H1 (cell line): ENCODE data around the gene NHERF2. TPM values are rescaled to one million over a fixed set of nuclear protein-coding genes. Genes with fewer than 3 reads are reported as not detected.

ENCODE experiments used
- CTCF ChIA-PET: fragments of 300-600 bp; sonication (Branson Sonifier 250); formaldehyde crosslinking; loops from one replicate; lab custom pipeline; 2021; ENCODE audit not compliant: partially characterized antibody; lab: Charles Lee
- POLR2A ChIA-PET: fragments of 300-600 bp; sonication (Branson Sonifier 250); formaldehyde crosslinking; loops from one replicate; lab custom pipeline; 2021; ENCODE audit warnings: inconsistent platforms; ENCODE audit not compliant: partially characterized antibody; lab: Charles Lee
- DNase-seq, 2 experiments: peaks; one replicate each; pipeline versions ENCODE4 v3.0.0 to v3.0.0-alpha.2; 2010 to 2022; ENCODE audit warnings: low spot score in 2 of 2, low read depth in 1 of 2, mixed read lengths in 1 of 2
- FAIRE-seq: peaks from 2 replicates; lab custom pipeline; 2011; peaks lifted over from hg19 to GRCh38; lab: Jason Lieb, UNC
- H2AFZ ChIP-seq: 2 replicates; pipeline ENCODE4 v1.8.1; 2012; ENCODE audit warnings: low read length, inconsistent platforms
- H2AK5ac ChIP-seq: 2 replicates; pipeline ENCODE4 v1.6.1; 2013; ENCODE audit warnings: low read depth, low read length
- H2BK120ac ChIP-seq: replicated peaks from 2 replicates; pipeline ENCODE3; 2013; ENCODE audit warnings: low read depth, low read length, inconsistent platforms
- H2BK12ac ChIP-seq: 2 replicates; pipeline ENCODE4 v1.6.1; 2013; ENCODE audit warnings: low read depth, low read length
- H2BK15ac ChIP-seq: 2 replicates; pipeline ENCODE4 v1.6.1; 2013; ENCODE audit warnings: low read length
- H2BK20ac ChIP-seq: 2 replicates; pipeline ENCODE4 v1.6.1; 2013; ENCODE audit warnings: low read length
- H2BK5ac ChIP-seq: 2 replicates; pipeline ENCODE4 v1.6.1; 2013; ENCODE audit warnings: low read depth, low read length
- H3K14ac ChIP-seq: 2 replicates; pipeline ENCODE4 v1.6.1; 2013; ENCODE audit warnings: inconsistent platforms; ENCODE audit not compliant: insufficient read length
- H3K18ac ChIP-seq: 2 replicates; pipeline ENCODE4 v1.6.1; 2013; ENCODE audit warnings: low read length; ENCODE audit errors: extremely low read depth
- H3K23ac ChIP-seq: 2 replicates; pipeline ENCODE4 v1.6.1; 2013; ENCODE audit warnings: inconsistent platforms; ENCODE audit not compliant: insufficient read length
- H3K23me2 ChIP-seq: 2 replicates; pipeline ENCODE4 v1.6.1; 2013; ENCODE audit warnings: low read depth, low read length
- H3K27ac ChIP-seq: 2 replicates; pipeline ENCODE4 v1.6.1; 2011; ENCODE audit warnings: low read depth, low read length, inconsistent platforms
- H3K27me3 ChIP-seq, 4 experiments: replicated peaks in 1 of 4; 1 replicate in 1 of 4; 2 replicates in 3 of 4; pipeline versions ENCODE4 v1.6.1 to v1.8.1; 2011 to 2013; ENCODE audit warnings: low read length in 3 of 4, mild to moderate bottlenecking in 3 of 4, inconsistent platforms in 2 of 4, mixed read lengths in 2 of 4, moderate library complexity in 1 of 4; ENCODE audit not compliant: control insufficient read depth in 3 of 4, insufficient read depth in 3 of 4; ENCODE audit errors: extremely low read depth in 1 of 4
- H3K36me3 ChIP-seq, 4 experiments: 2 replicates each; pipeline versions ENCODE4 v1.6.1 to v1.8.1; 2011 to 2013; ENCODE audit warnings: mild to moderate bottlenecking in 4 of 4, low read length in 3 of 4, moderate library complexity in 2 of 4, control low read depth in 1 of 4, inconsistent platforms in 1 of 4; ENCODE audit not compliant: insufficient read depth in 4 of 4, control insufficient read depth in 2 of 4
- H3K4ac ChIP-seq: replicated peaks from 2 replicates; pipeline ENCODE3; 2013; ENCODE audit warnings: low read length, low read depth, mixed read lengths, inconsistent platforms; ENCODE audit not compliant: insufficient read length
- H3K4me1 ChIP-seq, 4 experiments: replicated peaks in 1 of 4; 1 replicate in 1 of 4; 2 replicates in 3 of 4; pipeline versions ENCODE4 v1.6.1 to v1.8.1; 2011 to 2013; ENCODE audit warnings: low read length in 3 of 4, inconsistent platforms in 2 of 4, mixed read lengths in 1 of 4; ENCODE audit not compliant: insufficient read depth in 4 of 4, control insufficient read depth in 3 of 4
- H3K4me2 ChIP-seq, 2 experiments: 2 replicates each; pipeline versions ENCODE4 v1.6.1 to v1.8.1; 2011 to 2013; ENCODE audit warnings: low read depth in 2 of 2, low read length in 2 of 2, control low read depth in 1 of 2, inconsistent platforms in 1 of 2, mild to moderate bottlenecking in 1 of 2; ENCODE audit not compliant: insufficient read depth in 1 of 2
- H3K4me3 ChIP-seq, 4 experiments: fragments of 200-600, 300-600 bp in 1 of 4; sonication (generic), shearing (Covaris generic), sonication (Bioruptor Twin) in 1 of 4; 2 replicates each; pipeline versions ENCODE4 v1.5.1 to v1.8.1; 2011 to 2016; ENCODE audit warnings: low read length in 4 of 4, low read depth in 3 of 4, control low read depth in 2 of 4, inconsistent platforms in 2 of 4, mild to moderate bottlenecking in 2 of 4, mixed read lengths in 1 of 4, moderate library complexity in 1 of 4; ENCODE audit not compliant: insufficient read depth in 2 of 4; ENCODE audit errors: extremely low read depth in 1 of 4
- H3K56ac ChIP-seq: replicated peaks from 2 replicates; pipeline ENCODE3; 2013; ENCODE audit warnings: low read depth, mild to moderate bottlenecking, mixed read lengths, low read length, inconsistent platforms; ENCODE audit not compliant: insufficient read length
- H3K79me1 ChIP-seq: 2 replicates; pipeline ENCODE4 v1.6.1; 2013; ENCODE audit warnings: low read depth, low read length, control low read depth
- H3K79me2 ChIP-seq, 2 experiments: 2 replicates each; pipeline versions ENCODE4 v1.6.1 to v1.8.1; 2012 to 2013; ENCODE audit warnings: low read length in 2 of 2, mild to moderate bottlenecking in 2 of 2, inconsistent platforms in 1 of 2; ENCODE audit not compliant: insufficient read depth in 2 of 2, control insufficient read depth in 1 of 2
- H3K9ac ChIP-seq, 4 experiments: replicated peaks in 1 of 4; 1 replicate in 1 of 4; 2 replicates in 3 of 4; pipeline versions ENCODE4 v1.6.1 to v1.8.1; 2011 to 2013; ENCODE audit warnings: low read depth in 3 of 4, low read length in 3 of 4, control low read depth in 2 of 4, mild to moderate bottlenecking in 2 of 4, moderate library complexity in 2 of 4, inconsistent platforms in 1 of 4; ENCODE audit errors: extremely low read depth in 1 of 4
- H3K9me3 ChIP-seq, 2 experiments: 2 replicates each; pipeline versions ENCODE4 v1.6.1 to v1.8.1; 2012 to 2013; ENCODE audit warnings: mild to moderate bottlenecking in 2 of 2, moderate library complexity in 2 of 2, control low read depth in 1 of 2, inconsistent platforms in 1 of 2, low read depth in 1 of 2, low read length in 1 of 2, mixed read lengths in 1 of 2; ENCODE audit not compliant: insufficient read depth in 2 of 2
- H4K20me1 ChIP-seq, 2 experiments: replicated peaks in 1 of 2; 2 replicates each; pipeline versions ENCODE3 to v1.8.1; 2011 to 2013; ENCODE audit warnings: inconsistent platforms in 2 of 2, low read length in 2 of 2, mild to moderate bottlenecking in 1 of 2; ENCODE audit not compliant: insufficient read depth in 2 of 2, control insufficient read depth in 1 of 2
- H4K5ac ChIP-seq: 2 replicates; pipeline ENCODE4 v1.6.1; 2013; ENCODE audit warnings: low read length, low read depth, mixed read lengths, inconsistent platforms; ENCODE audit not compliant: insufficient read length
- H4K8ac ChIP-seq: 2 replicates; pipeline ENCODE4 v1.8.0; 2013; ENCODE audit warnings: mild to moderate bottlenecking, moderate library complexity, low read length, inconsistent platforms; ENCODE audit not compliant: insufficient read depth; ENCODE audit errors: extremely low read depth
- H4K91ac ChIP-seq: replicated peaks from 2 replicates; pipeline ENCODE3; 2013; ENCODE audit warnings: low read length, mixed read lengths, inconsistent platforms; ENCODE audit not compliant: insufficient read length
- BCL11A ChIP-seq, 2 experiments: IDR thresholded peaks; one replicate each; pipeline ENCODE4 v1.6.1; 2011; ENCODE audit warnings: low read depth in 2 of 2, low read length in 2 of 2, mild to moderate bottlenecking in 2 of 2
- CHD1 ChIP-seq: IDR thresholded peaks from 2 replicates; pipeline ENCODE4 v1.6.1; 2012; ENCODE audit warnings: low read depth, low read length, improper control_type of control experiment
- EP300 ChIP-seq, 2 experiments: IDR thresholded peaks; 1 replicate in 1 of 2; 2 replicates in 1 of 2; pipeline ENCODE4 v1.6.1; 2011 to 2012; ENCODE audit warnings: low read depth in 2 of 2, low read length in 2 of 2, mild to moderate bottlenecking in 2 of 2, borderline replicate concordance in 1 of 2, inconsistent platforms in 1 of 2, moderate library complexity in 1 of 2
- FOSL1 ChIP-seq: IDR thresholded peaks from 2 replicates; pipeline ENCODE4 v1.6.1; 2011; ENCODE audit warnings: mild to moderate bottlenecking, low read depth, low read length, moderate library complexity; ENCODE audit not compliant: insufficient read depth
- JUN ChIP-seq: IDR thresholded peaks from 2 replicates; pipeline ENCODE4 v1.6.1; 2011; ENCODE audit warnings: low read depth, mild to moderate bottlenecking, improper control_type of control experiment, low read length
- KDM4A ChIP-seq: IDR thresholded peaks from one replicate; pipeline ENCODE4 v1.7.1; 2012; ENCODE audit warnings: low read depth, mild to moderate bottlenecking, moderate library complexity, low read length, inconsistent platforms; ENCODE audit not compliant: severe bottlenecking
- SAP30 ChIP-seq: fragments of 300-600 bp; sonication (generic); IDR thresholded peaks from 2 replicates; pipeline ENCODE4 v1.7.1; 2012; ENCODE audit warnings: low read length, moderate library complexity, mild to moderate bottlenecking, inconsistent platforms; ENCODE audit not compliant: insufficient read depth, insufficient replicate concordance
- SIX5 ChIP-seq: IDR thresholded peaks from 2 replicates; pipeline ENCODE4 v1.6.1; 2011; ENCODE audit warnings: mild to moderate bottlenecking, low read depth, low read length
- SP2 ChIP-seq: IDR thresholded peaks from 2 replicates; pipeline ENCODE4 v1.6.1; 2012; ENCODE audit warnings: mild to moderate bottlenecking, low read length, inconsistent platforms
- TAF7 ChIP-seq: optimal IDR thresholded peaks from 2 replicates; pipeline ENCODE3; 2011; ENCODE audit warnings: low read depth, mild to moderate bottlenecking, inconsistent platforms, low read length, moderate library complexity, borderline replicate concordance
- TEAD4 ChIP-seq: IDR thresholded peaks from 2 replicates; pipeline ENCODE4 v1.6.1; 2012; ENCODE audit warnings: low read depth, low read length, inconsistent platforms, mixed read lengths
- WGBS, 2 experiments: shearing (Covaris generic) in 1 of 2; methylation state at CpG; one replicate each; pipeline versions ENCODE4 v1.1.6 to v1.1.7; 2013 to 2015; ENCODE audit warnings: low lambda C conversion rate in 2 of 2, mixed read lengths in 2 of 2, inconsistent platforms in 1 of 2, low coverage in 1 of 2, missing lambda C conversion rate in 1 of 2; ENCODE audit not compliant: insufficient replicate concordance in 2 of 2, insufficient coverage in 1 of 2, insufficient read length in 1 of 2; ENCODE audit errors: extremely low coverage in 1 of 2, missing lambda C conversion rate in 1 of 2; 5-methylcytosine and 5-hydroxymethylcytosine counted together
- polyA plus RNA-seq, 7 experiments: library from polyadenylated mRNA; depleted of rRNA in 3 of 7; stranded (reverse) in 5 of 7; unstranded in 2 of 7; fragments of >200 nt in 5 of 7; fragments of 200-250 nt in 2 of 7; gene quantifications; 1 replicate in 5 of 7; 2 replicates in 1 of 7; 4 replicates in 1 of 7; pipeline versions ENCODE4 v1.2.1 to v1.2.3, GENCODE V29; 2011 to 2013; ENCODE audit warnings: missing spikeins in 2 of 7, mixed read lengths in 2 of 7
- total RNA-seq: library from RNA; stranded (reverse); fragmentation: NEBNext Ultra II Directional; extraction: Animal tissue kit (Norgen Biotek cat#: 25700); gene quantifications from 2 replicates; pipeline ENCODE4 v1.2.1, GENCODE V29; 2021

The NHERF2 gene
- total and polyA plus RNA-seq, 2 of the 8 experiments (the other 6 are each of a cell fraction or from before 2014, with no cell fraction given), result 13.9 to 19.3 TPM

DNA sequence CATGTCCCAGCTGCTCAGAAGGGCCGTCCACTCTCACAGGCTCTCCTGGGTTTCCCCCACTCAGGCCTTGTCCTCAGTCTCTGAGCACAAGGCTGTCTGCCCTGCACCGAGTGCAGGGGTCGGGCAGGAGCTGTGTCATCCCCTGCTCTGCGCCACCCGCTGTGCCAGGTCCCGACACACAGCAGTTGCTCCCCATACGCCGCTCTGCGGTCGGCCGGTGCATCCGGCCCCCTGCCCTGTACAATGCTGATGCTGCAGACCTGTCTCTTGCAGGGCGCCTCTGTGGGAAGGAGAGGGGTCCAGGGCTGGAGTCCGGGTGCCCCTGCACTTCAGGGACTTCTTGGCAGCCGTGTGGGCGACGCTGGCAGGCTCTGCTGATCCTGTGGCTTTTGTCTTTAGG lies 27.2 kb downstream of the NHERF2 start:
- H3K9ac ChIP-seq, result no peak overlapping the region
- TF ChIP-seq FOSL1 (no peak), KDM4A (no peak), EP300 (IDR thresholded peaks at IDR 0.05; ENCODE audit: borderline replicate concordance in 1 of 2, low read depth in 2 of 2, low read length in 2 of 2) (no peak), BCL11A (IDR thresholded peaks at IDR 0.05; ENCODE audit: low read depth in 2 of 2, low read length in 2 of 2) (no peak), JUN (no peak), SAP30 (no peak), TAF7 (no peak), CHD1 (no peak), SP2 (no peak), TEAD4 (no peak), SIX5 (no peak)

More for the DNA sequence above, 27.2 kb downstream of the NHERF2 start:
- Histone ChIP-seq H3K56ac (no peak overlapping the region), H2BK15ac (no peak overlapping the region), H4K5ac (no peak overlapping the region), H3K18ac (no peak overlapping the region), H3K79me2 (no peaks in the 10 kb centered on the region), H3K4me1 (no peaks in the 10 kb centered on the region), H4K8ac (no peak overlapping the region), H2BK5ac (no peak overlapping the region), H3K4me2 (no peak overlapping the region), H3K4me3 (no peak overlapping the region), H2AK5ac (no peak overlapping the region), H3K23ac (no peak overlapping the region), H2BK20ac (no peak overlapping the region), H3K14ac (no peak overlapping the region), H4K91ac (no peak overlapping the region), H3K27me3 (no peaks in the 10 kb centered on the region), H3K9me3 (no peaks in the 10 kb centered on the region), H2BK12ac (no peak overlapping the region), H3K36me3 (peaks cover 0 to 5% (median 4%) of the 10 kb centered on the region in 4 experiments; a peak in 3 of 8 replicates), H3K23me2 (no peaks in the 10 kb centered on the region), H3K27ac (no peak overlapping the region), H3K79me1 (0 out of 2 replicates have a peak, but pooled peaks cover 2% of the 10 kb centered on the region), H3K4ac (no peak overlapping the region), H4K20me1 (peaks cover 2 to 8% of the 10 kb centered on the region in 2 experiments), H2AFZ (no peak overlapping the region), H2BK120ac (no peak overlapping the region)
- ChIA-PET POLR2A (interaction anchor here (2.0 kb wide), 1 partner anchor 53 kb away, joined by 5 read pairs; no protein-coding TSS in a partner anchor), CTCF (interaction anchor here (1.0 to 2.3 kb wide), 2 partner anchors 10 to 31 kb away, joined by 3 to 4 read pairs; no protein-coding TSS in a partner anchor)
- WGBS, 2 experiments, result 92% methylated on average over 17 of the region's 17 CpGs; no CpG with 5 or more reads in 1 of the 2 experiments
- DNase-seq (no peak), FAIRE-seq (no peak)
